PC-3 (cell line): ENCODE data around the gene CLMN.

Experiments used
- EZH2 ChIP-seq: fragments of 300-600 bp; sonication (generic); IDR thresholded peaks from one replicate; pipeline ENCODE4 v1.6.1; 2017; ENCODE audit warnings: antibody characterized with exemption, mild to moderate bottlenecking, low read length; ENCODE audit not compliant: unreplicated experiment
- EZH2phosphoT487 ChIP-seq: fragments of 300-600 bp; sonication (generic); IDR thresholded peaks from 2 replicates; pipeline ENCODE4 v1.6.1; 2018; ENCODE audit warnings: mild to moderate bottlenecking, antibody characterized with exemption, low read length, borderline replicate concordance
- TF ChIP-seq, protein P1 (sequence below): fragments of 300-600 bp; sonication (generic); conservative IDR thresholded peaks from 2 replicates; pipeline ENCODE4 v1.5.1; 2017; ENCODE audit warnings: antibody characterized with exemption, low read depth, mild to moderate bottlenecking, low read length

DNA sequence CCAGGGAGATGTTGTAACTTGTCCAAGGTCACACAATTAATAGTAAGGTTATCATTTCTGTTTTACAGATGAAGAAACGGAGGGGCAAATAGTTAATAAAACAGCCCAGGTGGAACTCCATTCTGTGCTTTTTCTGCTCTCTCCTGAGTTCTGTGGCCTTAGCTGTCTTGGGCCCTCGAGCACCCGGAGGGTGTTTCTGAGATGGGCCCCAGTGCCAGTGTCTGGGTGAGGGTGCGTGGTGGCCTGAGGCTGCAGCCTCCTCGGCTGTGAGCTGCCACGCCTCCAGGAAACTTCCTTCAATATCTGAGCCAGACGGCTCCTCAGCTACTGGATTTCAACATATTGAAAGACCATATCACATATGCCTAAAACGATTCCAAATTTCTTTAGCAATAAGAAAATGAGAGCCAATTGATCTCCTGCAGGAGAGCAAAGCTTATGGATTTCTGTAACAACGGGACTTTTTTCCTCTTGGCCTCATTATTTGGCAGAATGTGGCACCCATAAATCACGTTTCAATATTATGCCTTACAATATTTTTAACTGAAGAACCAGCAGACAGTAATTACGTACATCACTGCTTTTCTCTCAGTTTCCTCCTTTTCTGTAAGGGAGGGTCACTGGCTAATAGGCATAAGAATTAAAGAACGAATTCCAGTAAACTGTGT, 87.6 kb downstream of the CLMN start:
- TF ChIP-seq, protein P1, sequence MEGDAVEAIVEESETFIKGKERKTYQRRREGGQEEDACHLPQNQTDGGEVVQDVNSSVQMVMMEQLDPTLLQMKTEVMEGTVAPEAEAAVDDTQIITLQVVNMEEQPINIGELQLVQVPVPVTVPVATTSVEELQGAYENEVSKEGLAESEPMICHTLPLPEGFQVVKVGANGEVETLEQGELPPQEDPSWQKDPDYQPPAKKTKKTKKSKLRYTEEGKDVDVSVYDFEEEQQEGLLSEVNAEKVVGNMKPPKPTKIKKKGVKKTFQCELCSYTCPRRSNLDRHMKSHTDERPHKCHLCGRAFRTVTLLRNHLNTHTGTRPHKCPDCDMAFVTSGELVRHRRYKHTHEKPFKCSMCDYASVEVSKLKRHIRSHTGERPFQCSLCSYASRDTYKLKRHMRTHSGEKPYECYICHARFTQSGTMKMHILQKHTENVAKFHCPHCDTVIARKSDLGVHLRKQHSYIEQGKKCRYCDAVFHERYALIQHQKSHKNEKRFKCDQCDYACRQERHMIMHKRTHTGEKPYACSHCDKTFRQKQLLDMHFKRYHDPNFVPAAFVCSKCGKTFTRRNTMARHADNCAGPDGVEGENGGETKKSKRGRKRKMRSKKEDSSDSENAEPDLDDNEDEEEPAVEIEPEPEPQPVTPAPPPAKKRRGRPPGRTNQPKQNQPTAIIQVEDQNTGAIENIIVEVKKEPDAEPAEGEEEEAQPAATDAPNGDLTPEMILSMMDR = no peak
- TF ChIP-seq EZH2 = no peak
- no peak for TF ChIP-seq EZH2phosphoT487
